HS-27A (cell line): Measurements from ENCODE around the gene DCP1B.
A peak's percentile ranks its signal among the peaks of the same experiment; 100 is the strongest.

Experiments used
- DNase-seq: peaks from one replicate; pipeline ENCODE4 v3.0.0-alpha.2; 2012; ENCODE audit warnings: low read depth, missing footprints

Gene DCP1B

DNA sequence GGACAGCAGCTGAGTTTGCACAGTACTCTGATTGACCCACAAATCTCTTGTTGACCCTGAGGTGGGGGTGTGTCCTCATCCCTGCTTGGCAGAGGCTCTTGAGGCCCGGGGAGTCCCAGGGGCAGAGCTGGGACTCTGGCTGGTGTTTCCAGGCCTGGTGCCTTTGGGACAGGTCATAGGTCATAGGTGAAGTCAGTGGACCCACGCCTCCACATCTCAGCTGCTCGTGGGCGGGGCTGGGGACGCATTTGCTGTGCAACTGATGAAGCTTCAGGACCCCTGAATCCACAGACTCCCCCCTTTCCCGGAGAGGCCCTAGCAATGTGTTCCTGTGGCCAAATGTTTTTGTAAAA, 85.4 kb downstream of the DCP1B start:
- DNase-seq, result no peak

DNA sequence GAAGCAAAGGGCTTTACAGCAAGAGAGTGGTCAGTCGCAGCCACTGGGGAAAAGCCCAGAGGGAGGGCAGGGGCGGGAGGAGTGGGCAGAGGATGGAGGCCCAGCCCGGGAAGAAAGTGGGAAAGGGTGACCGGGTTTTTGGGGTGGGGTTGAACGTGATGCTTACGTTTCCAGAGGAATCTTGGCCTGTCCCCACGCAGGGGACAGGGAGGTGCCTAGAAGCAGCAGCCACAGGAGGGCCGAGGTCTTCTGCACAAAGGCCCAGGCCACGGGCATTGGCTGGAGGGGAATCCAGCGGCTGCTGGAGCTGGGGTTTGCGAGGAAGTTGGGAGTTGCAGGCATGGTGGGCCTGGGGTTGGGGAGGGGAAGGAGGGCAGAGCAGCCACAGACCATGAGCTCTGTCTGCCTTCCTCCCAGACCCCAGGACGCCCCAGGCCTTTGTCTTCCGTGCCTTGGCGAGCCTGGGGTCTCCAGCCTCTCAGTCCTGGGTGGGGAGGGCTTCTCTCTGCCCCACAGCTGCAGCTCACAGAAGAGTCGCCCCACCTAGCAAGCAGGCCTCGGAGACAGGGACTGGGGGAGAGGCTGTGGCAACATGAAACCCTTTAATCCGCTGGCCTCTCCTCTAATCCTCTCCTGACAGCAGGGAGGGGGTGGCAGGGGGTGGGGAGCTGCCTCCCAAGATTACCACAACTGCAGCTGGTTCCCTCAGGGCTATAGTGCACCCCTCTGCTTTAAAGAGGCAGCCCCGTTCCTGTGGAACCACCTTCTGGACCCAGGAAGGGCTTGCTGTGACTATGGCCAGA, 86.0 kb downstream of the DCP1B start, which contains the start of gene CACNA2D4:
CACNA2D4 (minus strand) TSS at position 572 of the 803 bp plus-strand sequence; CDS start at position 393, 179 bp downstream.
- no peak for DNase-seq

DNA sequence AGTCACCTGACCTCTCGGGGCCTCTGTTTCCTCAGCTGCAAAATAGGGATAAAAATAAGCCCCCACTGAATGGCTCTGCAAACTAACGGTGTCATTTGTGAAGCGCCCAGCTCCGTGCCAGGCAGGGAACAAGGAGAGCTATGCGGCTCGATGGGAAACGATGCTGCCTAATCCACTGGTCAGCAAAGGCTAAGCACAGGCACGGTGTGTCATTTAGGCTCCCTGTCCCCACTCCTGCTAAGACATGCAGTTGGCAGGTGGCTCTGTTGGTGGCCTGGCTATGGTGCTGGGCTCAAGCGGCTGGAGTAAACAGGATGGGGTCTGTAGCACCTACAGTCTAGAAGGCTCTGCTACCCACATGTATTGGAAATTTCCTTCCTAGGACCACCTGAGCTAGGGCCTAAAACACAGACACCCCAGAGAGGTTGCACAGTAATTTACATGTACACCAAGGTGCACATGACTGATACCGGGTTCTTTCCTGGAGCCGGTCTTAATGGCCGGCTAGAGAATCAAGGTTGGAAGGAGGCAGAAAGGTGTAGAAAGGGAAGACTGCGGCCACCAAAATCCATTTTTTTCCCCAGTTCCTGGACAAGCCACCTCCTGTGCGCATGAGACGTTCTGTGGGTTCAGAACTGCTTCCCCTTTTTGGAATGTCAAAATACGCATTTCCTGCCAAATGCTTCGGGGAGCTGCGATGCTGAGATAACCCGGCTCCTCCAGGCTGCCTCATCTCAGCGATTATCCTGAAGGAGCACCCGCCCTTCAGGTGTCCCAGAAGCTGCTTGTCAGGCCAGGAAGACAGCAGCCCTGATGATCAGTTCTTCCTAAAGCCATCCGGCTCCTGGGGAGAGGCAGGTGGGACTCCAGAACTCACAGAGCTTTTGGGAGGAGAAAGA, 86.8 kb downstream of the DCP1B start:
- no peak for DNase-seq

DNA sequence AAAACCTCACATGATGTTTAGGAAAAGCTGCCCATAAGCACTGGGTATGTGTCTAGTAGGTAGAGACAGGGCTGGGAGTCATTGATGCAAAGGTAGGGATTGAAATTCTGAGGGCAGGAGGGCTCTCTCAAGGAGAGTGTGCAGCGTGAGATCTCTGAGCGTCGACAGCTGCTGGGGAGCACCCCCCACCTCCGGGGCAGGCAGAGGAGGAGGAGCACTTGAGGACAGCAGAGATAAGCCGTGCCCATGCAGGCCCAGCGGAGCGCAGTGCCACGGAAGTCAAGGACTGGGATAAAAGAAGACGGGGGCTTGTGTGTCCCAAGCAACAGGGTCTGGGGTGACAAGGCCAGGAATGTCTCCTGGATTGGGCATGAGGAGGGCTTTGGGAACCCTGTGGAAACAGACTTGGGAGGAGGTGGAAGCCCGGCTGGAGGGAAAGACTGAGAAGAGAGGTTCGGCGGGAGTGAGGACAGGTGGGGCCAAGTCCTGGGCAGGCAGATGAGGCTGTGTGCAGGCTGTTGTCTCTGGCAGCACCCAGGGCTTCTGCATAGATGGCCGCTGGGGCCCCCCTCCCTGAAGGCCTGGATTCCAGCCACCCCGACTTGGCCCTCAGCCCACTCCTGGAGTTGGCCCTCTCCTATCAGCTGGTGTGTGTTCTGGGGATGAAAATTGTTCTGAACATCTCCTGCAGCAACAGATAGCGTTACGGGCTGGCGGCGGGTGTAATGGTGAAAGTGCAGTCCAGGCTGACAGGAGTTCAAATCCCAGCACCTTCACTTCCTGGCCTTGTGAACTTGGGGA, 87.7 kb downstream of the DCP1B start:
- no peak for DNase-seq

DNA sequence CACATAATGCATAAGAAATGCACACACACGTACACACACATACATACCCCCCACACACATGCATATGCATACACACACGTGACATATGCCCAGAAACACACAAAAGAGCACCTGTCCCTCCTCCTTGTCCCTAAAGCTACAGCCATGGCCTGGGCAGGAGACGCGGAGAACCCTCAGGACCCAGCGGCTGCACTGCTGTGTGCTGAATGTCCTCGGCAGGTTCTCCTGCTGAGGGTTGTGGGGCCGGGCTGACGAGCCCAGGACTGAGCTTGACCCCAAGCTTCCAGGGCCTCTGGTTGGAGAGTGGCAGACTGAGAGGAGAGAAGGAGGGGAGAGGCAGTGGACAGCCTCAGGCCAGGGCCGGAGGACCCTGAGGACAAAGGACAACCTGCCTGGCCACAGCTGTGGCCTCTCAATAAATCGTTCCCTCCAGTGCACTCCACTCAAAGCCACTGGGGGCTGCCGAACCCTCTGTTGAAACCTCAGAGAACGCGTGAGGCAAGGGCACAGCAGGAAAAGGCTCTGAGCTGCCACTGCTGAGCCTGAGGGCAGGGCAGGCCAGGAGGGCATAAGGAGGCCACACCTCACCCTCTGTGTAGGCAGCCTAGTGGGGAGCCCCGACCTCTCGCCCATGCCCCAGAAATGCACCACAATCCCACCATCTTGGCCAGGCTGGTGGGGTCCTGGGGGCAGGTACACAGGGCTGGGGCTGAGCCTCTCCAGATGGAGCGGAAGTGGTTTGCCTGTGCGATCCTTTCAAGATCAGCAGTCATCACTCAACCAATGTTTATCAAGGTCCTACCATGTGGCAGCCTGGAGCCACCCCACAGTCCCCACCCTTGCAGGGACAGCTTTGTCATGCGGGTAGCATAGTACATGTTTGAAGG, 88.9 kb downstream of the DCP1B start:
- DNase-seq, result no peak

DNA sequence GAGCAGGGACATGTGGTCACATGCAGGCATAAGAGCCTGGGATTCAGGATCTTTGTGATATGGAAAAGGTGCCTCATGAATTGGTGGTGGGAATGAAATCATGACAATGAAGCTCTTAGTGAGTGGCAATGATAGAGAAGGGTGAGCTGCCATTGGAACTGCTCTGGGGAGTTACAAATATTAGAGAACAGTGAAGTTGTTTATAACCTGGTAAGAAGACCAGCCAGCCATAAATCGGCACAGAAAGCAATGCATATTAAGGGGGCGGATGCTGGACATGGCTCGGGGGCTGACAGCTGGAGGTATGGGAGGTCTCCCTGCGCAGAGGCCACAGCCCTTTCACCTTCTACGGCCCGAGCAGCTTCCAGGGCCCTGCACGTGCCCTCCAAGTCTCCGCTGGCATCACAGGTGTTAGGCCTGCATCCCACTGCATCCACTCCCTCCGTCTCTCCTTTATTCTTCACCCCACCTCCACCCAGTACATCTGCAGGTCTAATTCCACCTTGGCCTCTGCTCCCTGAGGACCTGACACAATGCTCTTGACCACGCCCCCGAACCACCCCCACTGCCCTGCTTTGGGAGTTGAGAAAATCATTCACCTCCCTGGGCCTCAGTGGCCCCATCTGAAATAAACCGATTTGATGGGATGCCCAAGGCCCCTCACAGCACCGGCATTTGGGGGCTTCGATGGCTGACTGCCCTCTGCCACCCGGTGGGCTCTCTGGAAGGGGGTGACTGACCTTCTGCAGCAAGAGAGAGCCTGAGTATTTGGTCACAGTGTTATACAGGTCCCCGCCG, 89.9 kb downstream of the DCP1B start:
- no peak for DNase-seq

DNA sequence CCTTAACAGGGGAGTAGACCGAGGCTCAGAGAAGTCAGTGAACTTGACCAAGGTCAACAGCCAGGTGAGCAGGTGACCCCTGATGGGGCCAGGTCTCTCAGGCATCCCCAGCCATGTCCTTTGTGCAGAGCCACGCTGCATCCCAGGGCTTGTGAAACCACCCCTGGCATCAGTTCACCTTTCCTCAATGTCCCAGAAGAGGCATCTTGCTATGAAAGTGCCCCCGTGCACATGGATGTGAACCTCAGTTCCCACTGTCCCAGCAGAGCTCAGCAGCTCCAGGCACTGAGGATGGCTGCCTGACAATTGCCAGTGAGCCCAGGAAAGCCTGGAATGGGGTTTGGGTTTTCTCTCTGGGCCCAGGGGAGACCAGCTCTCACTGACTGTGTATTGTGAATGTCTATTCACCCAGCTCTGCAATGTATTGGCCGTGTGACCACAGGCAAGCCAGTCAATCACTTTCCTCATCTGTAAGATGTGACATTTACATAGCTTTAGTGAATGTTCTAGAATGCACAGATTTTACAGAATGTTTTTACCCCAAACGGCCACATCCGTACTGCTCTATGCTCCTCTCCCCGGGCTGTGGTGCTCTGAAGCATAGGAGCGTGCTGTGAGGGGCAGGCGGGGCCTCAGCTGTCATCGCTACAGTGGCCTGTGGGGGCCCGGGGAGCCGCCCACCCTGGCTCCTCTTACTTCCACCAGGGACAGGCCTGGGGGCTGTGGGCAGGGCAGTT, 90.7 kb downstream of the DCP1B start:
- DNase-seq, result no peak

DNA sequence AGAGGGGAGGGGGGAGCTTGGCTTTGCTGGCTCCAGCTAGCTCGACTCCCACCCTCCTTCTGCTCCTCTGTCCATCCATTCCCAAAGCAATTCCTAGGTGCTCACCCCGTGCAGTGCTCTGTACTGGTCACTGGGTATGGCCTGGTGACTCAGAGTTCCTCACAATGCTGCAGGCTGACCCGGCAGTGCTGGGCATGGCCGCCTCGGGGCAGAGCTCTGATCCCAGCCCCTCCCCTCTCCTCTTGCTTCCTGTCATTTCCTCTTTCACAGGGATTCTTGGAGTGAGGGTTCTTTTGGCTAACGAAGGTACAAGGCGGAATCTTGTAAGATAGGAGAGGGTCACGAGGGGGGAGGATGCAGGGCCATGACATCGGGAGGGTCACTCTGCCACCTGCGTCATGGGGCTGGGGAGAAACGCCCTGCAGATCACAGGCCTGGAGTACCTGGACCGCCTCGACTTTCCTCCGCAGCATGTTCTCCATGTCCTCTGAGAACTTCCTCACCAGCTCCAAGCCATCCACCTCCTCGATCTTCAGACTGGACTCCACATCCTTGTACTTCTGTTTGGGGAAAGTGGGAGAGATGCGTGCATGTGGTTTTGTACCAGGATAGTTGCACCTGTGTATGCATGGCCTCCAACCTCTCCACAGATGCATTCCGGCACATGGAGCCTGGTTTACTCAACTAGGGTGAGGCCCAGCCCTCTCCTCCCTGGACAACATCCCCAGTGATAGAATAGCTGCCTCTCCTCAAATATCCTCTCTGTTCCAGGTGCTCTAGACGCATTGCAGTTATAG, 91.5 kb downstream of the DCP1B start:
- DNase-seq, result peak; percentile 7

DNA sequence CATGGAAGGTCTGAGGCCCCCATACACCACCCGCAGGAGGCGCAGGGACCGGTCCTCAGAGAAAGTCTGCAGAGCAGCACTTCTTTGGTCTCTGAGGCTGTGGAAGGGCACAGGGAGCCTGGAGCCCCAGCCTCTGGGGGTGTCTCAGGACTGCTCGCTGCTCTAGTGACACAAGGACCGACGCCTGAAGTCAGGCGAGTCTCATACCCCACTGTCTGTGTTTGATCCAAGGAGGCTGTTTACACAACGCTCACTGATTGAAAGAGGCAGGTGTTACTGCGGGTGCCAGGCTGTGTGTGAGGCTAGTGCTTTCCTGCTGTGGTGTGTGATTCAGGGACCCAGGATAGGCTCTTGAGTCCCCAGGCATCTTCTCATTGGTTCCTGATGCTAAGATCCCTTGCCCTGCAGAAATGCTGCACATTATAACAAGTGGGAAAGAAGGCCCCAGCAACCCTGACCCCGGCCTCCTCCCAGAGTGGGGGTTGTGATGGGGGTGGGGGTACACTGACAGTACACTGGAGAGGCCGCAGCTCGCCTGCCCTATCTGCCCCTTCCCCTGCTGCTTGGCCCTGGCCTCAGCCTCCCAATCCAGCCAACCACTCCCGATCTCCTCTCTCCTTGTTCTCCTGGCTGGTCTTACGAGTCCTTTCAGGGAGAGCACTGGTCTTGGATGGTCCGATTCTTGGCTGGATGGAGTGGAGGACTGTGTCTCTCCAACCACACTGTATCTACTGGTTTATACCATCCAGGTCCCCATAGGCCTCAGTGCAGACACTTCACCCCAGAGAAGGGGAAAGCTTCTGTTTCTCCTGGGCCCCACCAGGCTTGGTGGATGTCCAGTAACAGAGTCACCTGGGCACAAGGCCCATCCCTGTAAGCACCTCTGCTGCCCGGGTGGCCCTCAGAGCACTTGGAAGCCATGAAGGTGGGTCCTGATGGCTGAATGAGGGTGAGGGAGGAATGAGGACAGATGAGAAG, 92.4 kb downstream of the DCP1B start:
- DNase-seq, result no peak

DNA sequence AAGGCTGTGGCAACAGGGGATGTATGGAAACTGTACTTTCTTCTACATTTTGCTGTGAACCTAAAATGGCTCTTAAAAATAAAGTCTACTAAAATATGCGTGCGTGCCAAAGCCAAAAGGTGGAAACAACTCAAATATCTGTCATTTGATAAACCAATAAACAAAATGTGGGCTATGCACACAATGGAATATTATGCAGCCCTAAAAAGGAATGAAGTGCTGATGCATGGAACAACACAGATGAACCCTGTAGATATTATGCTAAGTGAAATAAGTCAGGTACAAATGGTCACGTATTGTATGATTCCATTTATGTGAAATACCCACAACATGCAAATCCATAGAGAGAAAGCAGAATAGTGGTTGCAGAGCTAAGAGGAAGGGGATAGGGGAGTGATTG, 93.8 kb downstream of the DCP1B start:
- no peak for DNase-seq

DNA sequence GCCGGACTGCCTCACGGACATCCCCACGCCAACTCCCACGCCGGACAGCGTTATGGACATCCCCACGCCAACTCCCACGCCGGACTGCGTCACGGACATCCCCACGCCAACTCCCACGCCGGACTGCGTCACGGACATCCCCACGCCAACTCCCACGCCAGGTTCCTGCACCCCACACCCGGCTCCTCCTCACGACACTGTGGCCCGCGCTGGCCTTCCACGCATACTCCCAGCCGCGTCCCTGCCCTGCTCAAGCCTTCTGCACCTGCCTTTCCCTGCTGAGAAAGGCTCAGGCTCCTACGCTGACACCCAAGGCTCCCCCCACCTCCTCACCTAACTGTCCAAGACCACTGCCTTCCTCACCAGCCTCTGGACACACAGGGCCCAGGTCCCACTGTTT, 95.5 kb downstream of the DCP1B start:
- no peak for DNase-seq

DNA sequence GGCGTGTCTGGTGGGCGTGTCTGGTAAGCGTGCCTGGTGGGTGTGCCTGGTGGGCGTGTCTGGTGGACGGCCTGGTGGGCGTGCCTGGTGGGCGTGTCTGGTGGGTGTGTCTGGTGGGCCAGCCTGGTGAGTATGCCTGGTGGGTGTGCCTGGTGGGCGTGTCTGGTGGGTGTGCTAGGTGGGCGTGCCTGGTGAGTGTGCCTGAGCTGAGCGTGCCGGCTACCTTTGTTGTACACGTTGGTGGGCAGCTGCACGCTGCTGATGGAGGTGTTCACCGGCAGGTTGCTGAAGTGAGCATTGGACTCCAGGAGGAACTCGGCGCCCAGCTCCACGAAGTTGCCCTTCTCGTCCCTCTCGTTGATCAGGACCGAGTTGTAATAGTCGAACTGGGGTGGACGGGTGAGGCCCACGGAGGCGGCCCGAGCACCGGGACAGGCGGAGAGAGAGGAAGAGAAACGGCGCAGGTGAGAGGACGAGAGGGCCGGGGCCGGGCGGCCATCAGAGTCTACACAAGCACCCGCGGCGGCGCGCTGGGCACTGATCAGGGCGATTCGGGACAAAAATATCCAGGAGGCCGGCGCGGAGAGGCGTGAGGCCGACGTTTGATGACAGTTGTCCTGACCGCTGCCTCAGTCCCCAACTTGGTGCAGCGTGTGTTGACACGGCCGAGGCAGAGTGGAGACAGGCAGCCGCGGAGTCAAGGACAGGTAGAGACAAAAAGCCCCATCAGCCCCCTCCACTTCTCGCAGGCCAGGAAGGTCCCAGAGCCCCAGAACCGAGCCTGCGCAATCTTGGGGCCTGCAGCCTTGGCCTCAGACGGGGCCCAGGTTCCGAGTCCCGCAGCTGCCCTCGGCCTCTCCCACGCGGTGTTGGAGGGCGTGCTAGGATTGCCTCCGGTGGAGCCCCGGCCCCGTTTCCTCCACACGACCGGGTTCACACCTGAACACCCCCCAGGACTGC, 96.3 kb downstream of the DCP1B start:
- DNase-seq, result no peak

DNA sequence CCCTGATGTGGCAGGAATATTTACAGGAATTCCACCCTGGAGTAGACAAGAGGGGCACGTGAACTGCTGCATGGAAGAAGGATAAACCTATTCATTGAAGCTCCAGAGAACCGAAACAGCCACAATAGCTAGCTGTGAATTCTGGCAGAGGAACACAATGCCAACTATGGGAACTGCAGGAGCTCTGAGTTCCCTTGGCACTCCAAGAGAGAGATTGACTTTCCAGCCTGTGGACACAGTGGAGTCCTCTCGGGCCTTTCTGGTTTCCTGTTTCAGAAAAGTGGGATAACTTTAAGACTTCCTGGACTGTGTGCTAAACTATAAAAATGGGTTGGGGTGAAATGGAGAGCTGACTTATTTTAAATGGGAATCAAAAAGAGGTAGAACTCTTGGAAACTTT, 97.7 kb downstream of the DCP1B start:
- no peak for DNase-seq

DNA sequence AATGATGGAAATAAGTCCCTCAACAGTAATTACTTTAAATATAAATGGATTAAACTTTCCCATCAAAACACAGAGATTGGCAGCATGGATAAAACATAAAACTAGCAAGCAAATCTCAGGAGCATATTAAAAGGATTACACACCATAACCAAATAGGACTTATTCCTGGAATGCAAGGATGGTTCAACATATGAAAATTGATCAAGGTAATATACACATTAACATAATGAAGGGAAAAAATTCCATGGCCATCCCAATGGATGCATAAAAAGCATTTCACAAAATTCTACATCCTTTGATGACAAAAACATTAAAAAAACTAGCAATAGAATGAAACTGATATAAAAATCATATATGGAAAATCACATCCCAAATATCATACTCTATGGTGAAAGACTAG, 99.4 kb downstream of the DCP1B start:
- DNase-seq, result no peak

DNA sequence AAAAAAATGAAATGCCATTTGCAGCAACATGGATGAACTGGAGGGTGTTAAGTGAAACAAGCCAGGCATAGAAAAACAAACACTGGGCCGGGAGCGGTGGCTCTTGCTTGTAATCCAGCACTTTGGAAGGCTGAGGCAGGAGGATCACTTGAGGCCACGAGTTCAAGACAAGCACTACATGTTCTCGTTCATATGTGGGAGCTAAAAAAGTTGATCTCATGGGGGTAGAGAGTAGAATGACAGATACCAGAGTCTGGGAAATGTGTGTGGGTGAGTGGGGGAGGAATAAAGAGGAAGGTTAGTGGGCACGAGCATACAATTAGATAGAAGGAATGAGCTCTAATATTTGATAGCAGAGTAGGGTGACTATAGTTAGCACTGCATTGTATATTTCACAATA, 107.3 kb downstream of the DCP1B start:
- no peak for DNase-seq
